ENCODE results near the gene RYR3. TPM values are rescaled to one million over a fixed set of nuclear protein-coding genes. Genes with fewer than 3 reads are reported as not detected.

RYR3 gene
- total and polyA plus RNA-seq, 2 donors (not counting 1 experiment from before 2014, with no cell fraction given): 0.17 TPM; not detected in 1

DNA sequence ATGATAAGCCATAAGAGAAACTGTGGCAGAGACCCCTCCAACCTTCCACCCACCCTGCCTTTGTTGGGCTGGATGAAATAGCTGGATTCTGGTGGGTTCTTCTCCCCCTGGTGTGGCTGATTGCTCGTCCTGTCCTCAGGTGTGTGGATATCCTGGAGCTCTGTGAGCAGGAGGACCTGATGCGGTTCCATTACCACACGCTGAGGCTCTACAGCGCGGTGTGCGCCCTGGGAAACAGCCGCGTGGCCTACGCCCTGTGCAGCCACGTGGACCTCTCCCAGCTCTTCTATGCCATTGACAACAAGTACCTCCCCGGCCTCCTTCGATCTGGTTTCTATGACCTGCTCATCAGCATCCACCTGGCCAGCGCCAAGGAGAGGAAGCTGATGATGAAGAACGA lies 351.2 kb downstream of the RYR3 start:
- Histone ChIP-seq H3K4me2 (ENCODE audit: extremely low read depth, insufficient read depth, low read length) (no peak overlapping the region), H3K9ac (ENCODE audit: insufficient read depth, low read length) (no peak overlapping the region), H3K36me3 (ENCODE audit: control insufficient read depth, insufficient read depth, low read length) (no peaks in the 10 kb centered on the region), H3K27ac (ENCODE audit: insufficient read depth, low read length) (no peak overlapping the region), H3K79me2 (ENCODE audit: control insufficient read depth, insufficient read depth, low read length) (no peaks in the 10 kb centered on the region), H4K20me1 (ENCODE audit: control insufficient read depth, extremely low read depth, insufficient read depth, low read length) (no peaks in the 10 kb centered on the region), H3K4me3 (replicated peaks in 1 of 4; ENCODE audit: control extremely low read depth in 1 of 4, insufficient read depth in 1 of 4, low read depth in 3 of 4, low read length in 4 of 4) (no peak overlapping the region), H3K4me1 (ENCODE audit: control insufficient read depth, extremely low read depth, insufficient read depth, low read length) (no peaks in the 10 kb centered on the region), H3K9me3 (ENCODE audit: control insufficient read depth, insufficient read depth, low read depth, low read length) (no peaks in the 10 kb centered on the region), H3K27me3 (ENCODE audit: control insufficient read depth, insufficient read depth, low read length) (no peaks in the 10 kb centered on the region), H2AFZ (ENCODE audit: low read length) (no peak overlapping the region)
- DNase-seq (ENCODE audit: low read depth in 2 of 2): no peak
- no peak for TF ChIP-seq EZH2 (IDR thresholded peaks at IDR 0.05; ENCODE audit: low read length, missing control alignments)
- TF ChIP-seq, protein P1, sequence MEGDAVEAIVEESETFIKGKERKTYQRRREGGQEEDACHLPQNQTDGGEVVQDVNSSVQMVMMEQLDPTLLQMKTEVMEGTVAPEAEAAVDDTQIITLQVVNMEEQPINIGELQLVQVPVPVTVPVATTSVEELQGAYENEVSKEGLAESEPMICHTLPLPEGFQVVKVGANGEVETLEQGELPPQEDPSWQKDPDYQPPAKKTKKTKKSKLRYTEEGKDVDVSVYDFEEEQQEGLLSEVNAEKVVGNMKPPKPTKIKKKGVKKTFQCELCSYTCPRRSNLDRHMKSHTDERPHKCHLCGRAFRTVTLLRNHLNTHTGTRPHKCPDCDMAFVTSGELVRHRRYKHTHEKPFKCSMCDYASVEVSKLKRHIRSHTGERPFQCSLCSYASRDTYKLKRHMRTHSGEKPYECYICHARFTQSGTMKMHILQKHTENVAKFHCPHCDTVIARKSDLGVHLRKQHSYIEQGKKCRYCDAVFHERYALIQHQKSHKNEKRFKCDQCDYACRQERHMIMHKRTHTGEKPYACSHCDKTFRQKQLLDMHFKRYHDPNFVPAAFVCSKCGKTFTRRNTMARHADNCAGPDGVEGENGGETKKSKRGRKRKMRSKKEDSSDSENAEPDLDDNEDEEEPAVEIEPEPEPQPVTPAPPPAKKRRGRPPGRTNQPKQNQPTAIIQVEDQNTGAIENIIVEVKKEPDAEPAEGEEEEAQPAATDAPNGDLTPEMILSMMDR (conservative IDR thresholded peaks at IDR 0.05 in 1 of 2, IDR thresholded peaks at IDR 0.05 in 1 of 2; ENCODE audit: low read depth in 1 of 2, low read length in 2 of 2): no peak

DNA sequence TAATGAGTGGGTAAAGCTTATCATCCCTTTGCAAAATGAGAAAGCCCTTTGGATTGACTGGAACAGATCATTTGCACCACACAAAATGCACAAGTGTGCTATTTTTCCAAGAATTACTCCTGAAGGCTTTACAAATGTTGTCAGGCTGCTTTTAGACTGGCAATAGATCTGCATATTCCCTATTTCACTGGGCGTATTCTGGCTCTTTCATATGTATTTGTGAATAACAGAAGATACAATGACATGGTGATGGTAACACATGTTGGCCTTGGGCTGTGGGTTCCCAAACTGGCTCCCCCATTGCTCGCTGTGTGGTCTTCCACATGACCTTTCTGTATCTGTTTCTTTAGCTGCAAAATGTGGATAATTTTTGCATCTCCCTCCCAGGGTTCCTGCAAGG lies 354.2 kb downstream of the RYR3 start:
- TF ChIP-seq EZH2 (IDR thresholded peaks at IDR 0.05; ENCODE audit: low read length, missing control alignments): no peak
- TF ChIP-seq, protein P1 (conservative IDR thresholded peaks at IDR 0.05 in 1 of 2, IDR thresholded peaks at IDR 0.05 in 1 of 2; ENCODE audit: low read depth in 1 of 2, low read length in 2 of 2): no peak
- H3K27ac ChIP-seq (ENCODE audit: insufficient read depth, low read length): no peak overlapping the region
- no peaks in the 10 kb centered on the region for H3K27me3 ChIP-seq (ENCODE audit: control insufficient read depth, insufficient read depth, low read length)
- no peak for DNase-seq (ENCODE audit: low read depth in 2 of 2)
- no peak overlapping the region for H3K4me3 ChIP-seq (replicated peaks in 1 of 4; ENCODE audit: control extremely low read depth in 1 of 4, insufficient read depth in 1 of 4, low read depth in 3 of 4, low read length in 4 of 4)
- no peaks in the 10 kb centered on the region for H3K9me3 ChIP-seq (ENCODE audit: control insufficient read depth, insufficient read depth, low read depth, low read length)
- H3K79me2 ChIP-seq (ENCODE audit: control insufficient read depth, insufficient read depth, low read length): no peaks in the 10 kb centered on the region
- no peak overlapping the region for H2AFZ ChIP-seq (ENCODE audit: low read length)
- no peaks in the 10 kb centered on the region for H4K20me1 ChIP-seq (ENCODE audit: control insufficient read depth, extremely low read depth, insufficient read depth, low read length)
- H3K9ac ChIP-seq (ENCODE audit: insufficient read depth, low read length): no peak overlapping the region
- H3K36me3 ChIP-seq (ENCODE audit: control insufficient read depth, insufficient read depth, low read length): no peaks in the 10 kb centered on the region
- H3K4me2 ChIP-seq (ENCODE audit: extremely low read depth, insufficient read depth, low read length): no peak overlapping the region
- H3K4me1 ChIP-seq (ENCODE audit: control insufficient read depth, extremely low read depth, insufficient read depth, low read length): no peaks in the 10 kb centered on the region

DNA sequence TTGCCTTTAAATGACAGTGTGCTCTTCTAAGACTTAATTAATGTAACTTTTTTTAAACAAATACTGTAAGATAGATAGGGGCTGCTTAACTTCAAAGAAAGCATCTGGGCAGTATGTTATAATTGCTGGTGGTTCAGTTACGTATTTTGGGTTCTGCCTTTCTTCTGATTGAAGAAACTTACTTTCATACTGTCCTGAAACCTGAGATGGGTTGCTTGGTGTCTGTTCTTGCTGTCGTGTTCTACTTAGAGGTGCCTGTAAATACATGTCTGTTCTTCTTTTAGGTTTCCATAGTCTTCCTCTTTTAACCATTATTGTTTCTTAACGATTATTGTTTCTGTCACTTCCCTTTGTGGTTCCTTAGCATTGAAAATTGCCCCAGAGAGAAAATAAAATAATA lies 359.8 kb downstream of the RYR3 start:
- Histone ChIP-seq H4K20me1 (ENCODE audit: control insufficient read depth, extremely low read depth, insufficient read depth, low read length) (no peaks in the 10 kb centered on the region), H3K27me3 (ENCODE audit: control insufficient read depth, insufficient read depth, low read length) (peaks cover 2% of the 10 kb centered on the region), H3K9me3 (ENCODE audit: control insufficient read depth, insufficient read depth, low read depth, low read length) (no peaks in the 10 kb centered on the region), H3K79me2 (ENCODE audit: control insufficient read depth, insufficient read depth, low read length) (no peaks in the 10 kb centered on the region), H3K27ac (ENCODE audit: insufficient read depth, low read length) (no peak overlapping the region), H3K36me3 (ENCODE audit: control insufficient read depth, insufficient read depth, low read length) (no peaks in the 10 kb centered on the region), H2AFZ (ENCODE audit: low read length) (no peak overlapping the region), H3K4me3 (replicated peaks in 1 of 4; ENCODE audit: control extremely low read depth in 1 of 4, insufficient read depth in 1 of 4, low read depth in 3 of 4, low read length in 4 of 4) (no peak overlapping the region), H3K9ac (ENCODE audit: insufficient read depth, low read length) (no peak overlapping the region), H3K4me2 (ENCODE audit: extremely low read depth, insufficient read depth, low read length) (no peak overlapping the region), H3K4me1 (ENCODE audit: control insufficient read depth, extremely low read depth, insufficient read depth, low read length) (no peaks in the 10 kb centered on the region)
- TF ChIP-seq, protein P1 (conservative IDR thresholded peaks at IDR 0.05 in 1 of 2, IDR thresholded peaks at IDR 0.05 in 1 of 2; ENCODE audit: low read depth in 1 of 2, low read length in 2 of 2): no peak
- no peak for DNase-seq (ENCODE audit: low read depth in 2 of 2)
